Neural progenitor cell (in vitro differentiated cells): ENCODE results near the gene STAT5A. TPM values are rescaled to one million over a fixed set of nuclear protein-coding genes. Genes with fewer than 3 reads are reported as not detected.

Experiments used
- DNase-seq: peaks from one replicate; pipeline ENCODE4 v3.0.0-alpha.2; 2016; ENCODE audit warnings: low spot score
- H2AFZ ChIP-seq: fragments of 200-600 bp; sonication (generic); replicated peaks from 2 replicates; pipeline ENCODE4 v1.6.1; 2016; ENCODE audit warnings: antibody characterized with exemption
- H3F3A ChIP-seq: fragments of 200-600 bp; sonication (generic); 2 replicates; pipeline ENCODE4 v1.6.1; 2016; ENCODE audit warnings: antibody characterized with exemption, low read depth
- H3K27ac ChIP-seq: fragments of 200-600 bp; sonication (generic); 2 replicates; pipeline ENCODE4 v1.5.1; 2016; ENCODE audit warnings: mild to moderate bottlenecking
- H3K27me3 ChIP-seq: fragments of 200-600 bp; sonication (generic); 2 replicates; pipeline ENCODE4 v1.6.1; 2016; ENCODE audit warnings: mild to moderate bottlenecking, moderate library complexity
- H3K36me3 ChIP-seq: fragments of 200-600 bp; sonication (generic); 2 replicates; pipeline ENCODE4 v1.5.1; 2016
- H3K4me1 ChIP-seq: fragments of 200-600 bp; sonication (generic); 2 replicates; pipeline ENCODE4 v1.6.1; 2016; ENCODE audit warnings: mixed run types
- H3K4me2 ChIP-seq: fragments of 200-600 bp; sonication (generic); 2 replicates; pipeline ENCODE4 v1.6.1; 2016
- H3K4me3 ChIP-seq: fragments of 200-600 bp; sonication (generic); 2 replicates; pipeline ENCODE4 v1.5.1; 2016
- H3K79me2 ChIP-seq: fragments of 200-600 bp; sonication (generic); 2 replicates; pipeline ENCODE4 v1.6.1; 2016; ENCODE audit warnings: low read depth
- H3K9ac ChIP-seq: fragments of 200-600 bp; sonication (generic); 2 replicates; pipeline ENCODE4 v1.6.1; 2016
- H3K9me3 ChIP-seq: fragments of 200-600 bp; sonication (generic); 2 replicates; pipeline ENCODE4 v1.5.1; 2016; ENCODE audit warnings: low read depth
- H4K20me1 ChIP-seq: fragments of 200-600 bp; sonication (generic); 2 replicates; pipeline ENCODE4 v1.6.1; 2016; ENCODE audit warnings: low read depth
- H3K27ac Mint-ChIP-seq: 3 replicates; pipeline ENCODE4 v1.8.0; 2021; ENCODE audit warnings: mixed read lengths
- H3K27me3 Mint-ChIP-seq: 2 replicates; pipeline ENCODE4 v1.8.0; 2022; ENCODE audit warnings: low read depth, mild to moderate bottlenecking, inconsistent platforms, moderate library complexity, mixed read lengths; ENCODE audit not compliant: insufficient read depth
- H3K36me3 Mint-ChIP-seq: 3 replicates; pipeline ENCODE4 v1.8.0; 2021; ENCODE audit warnings: mixed read lengths
- H3K4me1 Mint-ChIP-seq: 3 replicates; pipeline ENCODE4 v1.8.0; 2021; ENCODE audit warnings: mixed read lengths
- H3K4me3 Mint-ChIP-seq: 3 replicates; pipeline ENCODE4 v1.8.0; 2021; ENCODE audit warnings: mild to moderate bottlenecking, moderate library complexity, mixed read lengths
- H3K9me3 Mint-ChIP-seq: 3 replicates; pipeline ENCODE4 v1.8.0; 2020; ENCODE audit warnings: mixed read lengths
- EZH2 ChIP-seq: fragments of 200-600 bp; sonication (generic); IDR thresholded peaks from 2 replicates; pipeline ENCODE4 v1.6.1; 2017; ENCODE audit warnings: antibody characterized with exemption, mild to moderate bottlenecking, moderate library complexity
- EZH2phosphoT487 ChIP-seq: fragments of 200-600 bp; sonication (generic); IDR thresholded peaks from 2 replicates; pipeline ENCODE4 v1.6.1; 2017; ENCODE audit warnings: antibody characterized with exemption
- total RNA-seq: library from RNA; depleted of rRNA; stranded (reverse); fragments of >200 nt; gene quantifications from 2 replicates; pipeline ENCODE4 v1.2.3, GENCODE V29; 2015; ENCODE audit warnings: low replicate concordance
- TF ChIP-seq, protein P1 (sequence below): fragments of 200-600 bp; sonication (generic); IDR thresholded peaks from 2 replicates; pipeline ENCODE4 v1.5.1; 2017; ENCODE audit warnings: antibody characterized with exemption, mild to moderate bottlenecking

Gene STAT5A
- total RNA-seq, 1 donor from 2014 or later, result 10.0 TPM

DNA sequence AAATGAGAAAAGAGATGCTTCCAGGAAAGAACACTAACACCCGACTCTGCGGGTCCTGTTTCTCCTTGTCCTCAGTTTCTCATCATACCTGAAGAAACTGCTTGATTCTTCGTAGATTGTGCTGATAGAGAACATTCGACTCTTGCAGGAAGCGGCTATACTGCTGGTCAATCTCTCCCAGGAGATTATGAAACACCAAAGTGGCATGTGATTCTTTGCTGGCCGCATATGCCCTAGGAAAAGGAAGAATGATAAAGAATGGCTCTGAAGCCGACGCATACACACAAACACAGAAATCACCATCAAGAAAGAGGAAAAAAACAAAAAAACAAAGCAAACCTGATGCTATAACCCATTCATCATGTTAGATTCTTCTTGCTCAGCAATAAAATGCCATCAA lies 58.2 kb downstream of the STAT5A start:
- H3K27ac ChIP-seq, result no peak overlapping the region
- H3K27ac Mint-ChIP-seq, result no peak overlapping the region
- H3K4me1 Mint-ChIP-seq, result peaks cover 29% of the 10 kb centered on the region

DNA sequence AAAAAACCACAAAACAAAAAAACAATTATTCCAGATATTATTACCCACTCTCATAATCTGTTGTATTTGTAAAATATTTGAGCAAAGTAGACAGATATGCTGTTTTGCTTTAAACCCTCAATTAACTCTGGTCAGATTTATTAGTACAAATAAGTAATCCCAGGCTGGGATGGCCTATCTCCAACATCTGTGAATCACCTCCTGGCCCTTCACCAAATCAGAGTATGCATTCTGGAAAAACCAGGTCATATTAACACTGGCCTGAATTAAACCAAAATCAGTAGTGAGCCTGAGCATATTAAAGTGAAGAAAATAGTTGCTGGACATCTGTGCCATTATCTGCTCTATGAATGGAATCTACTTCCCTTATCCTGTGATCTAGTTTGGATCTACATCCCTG lies 58.9 kb downstream of the STAT5A start:
- H3K9me3 ChIP-seq, result no peaks in the 10 kb centered on the region
- H3K4me2 ChIP-seq, result no peak overlapping the region
- Mint-ChIP-seq H3K36me3 (peaks cover 12% of the 10 kb centered on the region), H3K27ac (peak overlapping the region; percentile 76), H3K4me3 (peak overlapping the region; percentile 59), H3K27me3 (no peaks in the 10 kb centered on the region), H3K4me1 (peaks cover 29% of the 10 kb centered on the region), H3K9me3 (no peaks in the 10 kb centered on the region)
- H3K36me3 ChIP-seq, result no peaks in the 10 kb centered on the region
- H4K20me1 ChIP-seq, result peaks cover 23% of the 10 kb centered on the region
- peaks cover 36% of the 10 kb centered on the region for H3K79me2 ChIP-seq
- H3K9ac ChIP-seq, result no peak overlapping the region
- H3K27ac ChIP-seq, result no peak overlapping the region
- H3K4me3 ChIP-seq, result no peak overlapping the region
- TF ChIP-seq, protein P1, sequence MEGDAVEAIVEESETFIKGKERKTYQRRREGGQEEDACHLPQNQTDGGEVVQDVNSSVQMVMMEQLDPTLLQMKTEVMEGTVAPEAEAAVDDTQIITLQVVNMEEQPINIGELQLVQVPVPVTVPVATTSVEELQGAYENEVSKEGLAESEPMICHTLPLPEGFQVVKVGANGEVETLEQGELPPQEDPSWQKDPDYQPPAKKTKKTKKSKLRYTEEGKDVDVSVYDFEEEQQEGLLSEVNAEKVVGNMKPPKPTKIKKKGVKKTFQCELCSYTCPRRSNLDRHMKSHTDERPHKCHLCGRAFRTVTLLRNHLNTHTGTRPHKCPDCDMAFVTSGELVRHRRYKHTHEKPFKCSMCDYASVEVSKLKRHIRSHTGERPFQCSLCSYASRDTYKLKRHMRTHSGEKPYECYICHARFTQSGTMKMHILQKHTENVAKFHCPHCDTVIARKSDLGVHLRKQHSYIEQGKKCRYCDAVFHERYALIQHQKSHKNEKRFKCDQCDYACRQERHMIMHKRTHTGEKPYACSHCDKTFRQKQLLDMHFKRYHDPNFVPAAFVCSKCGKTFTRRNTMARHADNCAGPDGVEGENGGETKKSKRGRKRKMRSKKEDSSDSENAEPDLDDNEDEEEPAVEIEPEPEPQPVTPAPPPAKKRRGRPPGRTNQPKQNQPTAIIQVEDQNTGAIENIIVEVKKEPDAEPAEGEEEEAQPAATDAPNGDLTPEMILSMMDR, result no peak
- TF ChIP-seq EZH2 (no peak), EZH2phosphoT487 (no peak)
- no peaks in the 10 kb centered on the region for H3K27me3 ChIP-seq
- no peak overlapping the region for H2AFZ ChIP-seq
- H3F3A ChIP-seq, result peaks cover 25% of the 10 kb centered on the region
- H3K4me1 ChIP-seq, result peaks cover 17% of the 10 kb centered on the region
- DNase-seq, result no peak

More for the DNA sequence above, 58.2 kb downstream of the STAT5A start:
- peaks cover 12% of the 10 kb centered on the region for H3K36me3 Mint-ChIP-seq
- DNase-seq, result no peak
- H3K4me3 Mint-ChIP-seq, result no peak overlapping the region
- Histone ChIP-seq H3K27me3 (no peaks in the 10 kb centered on the region), H2AFZ (no peak overlapping the region), H3K9me3 (no peaks in the 10 kb centered on the region), H3K4me1 (peaks cover 17% of the 10 kb centered on the region), H3K4me3 (no peak overlapping the region), H3K36me3 (no peaks in the 10 kb centered on the region), H4K20me1 (peaks cover 23% of the 10 kb centered on the region), H3F3A (peaks cover 25% of the 10 kb centered on the region), H3K79me2 (peaks cover 29% of the 10 kb centered on the region), H3K9ac (no peak overlapping the region), H3K4me2 (peak overlapping the region; percentile 65)
- H3K9me3 Mint-ChIP-seq, result no peaks in the 10 kb centered on the region
- no peaks in the 10 kb centered on the region for H3K27me3 Mint-ChIP-seq
- TF ChIP-seq EZH2, result no peak
- TF ChIP-seq, protein P1, result no peak
- no peak for TF ChIP-seq EZH2phosphoT487

DNA sequence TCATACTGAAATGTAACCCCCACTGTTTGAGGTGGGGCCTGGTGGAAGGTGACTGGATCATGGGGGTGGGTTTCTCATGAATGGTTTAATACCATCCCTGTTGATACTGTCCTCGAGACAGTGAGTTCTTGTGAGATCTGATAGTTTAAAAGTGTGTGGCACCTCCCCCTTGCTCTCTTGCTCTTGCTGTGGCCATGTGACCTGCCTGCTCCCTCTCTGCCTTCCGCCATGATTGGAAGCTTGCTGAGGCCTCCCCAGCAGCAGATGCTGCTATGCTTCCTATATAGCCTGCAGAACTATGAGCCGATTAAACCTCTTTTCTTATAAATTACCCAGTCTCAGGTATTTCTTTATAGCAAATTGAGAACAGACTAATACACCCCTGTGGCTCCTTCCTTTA lies 59.3 kb downstream of the STAT5A start:
- H3K36me3 ChIP-seq, result no peaks in the 10 kb centered on the region
- H4K20me1 ChIP-seq, result peaks cover 23% of the 10 kb centered on the region
- no peaks in the 10 kb centered on the region for H3K27me3 ChIP-seq
- Mint-ChIP-seq H3K36me3 (peaks cover 12% of the 10 kb centered on the region), H3K4me1 (peaks cover 26% of the 10 kb centered on the region), H3K4me3 (no peak overlapping the region), H3K27ac (peak overlapping the region; percentile 76), H3K27me3 (no peaks in the 10 kb centered on the region), H3K9me3 (no peaks in the 10 kb centered on the region)
- H3K9ac ChIP-seq, result no peak overlapping the region
- TF ChIP-seq EZH2phosphoT487 (no peak), EZH2 (no peak)
- TF ChIP-seq, protein P1, result no peak
- H3K4me2 ChIP-seq, result no peak overlapping the region
- no peak overlapping the region for H2AFZ ChIP-seq
- peaks cover 40% of the 10 kb centered on the region for H3K79me2 ChIP-seq
- peaks cover 25% of the 10 kb centered on the region for H3F3A ChIP-seq
- H3K27ac ChIP-seq, result no peak overlapping the region
- DNase-seq, result no peak
- H3K4me3 ChIP-seq, result no peak overlapping the region
- peaks cover 17% of the 10 kb centered on the region for H3K4me1 ChIP-seq
- no peaks in the 10 kb centered on the region for H3K9me3 ChIP-seq
